Skin of body (tissue), 2 donors: Measurements from ENCODE around the gene SAMD3. TPM values are rescaled to one million over a fixed set of nuclear protein-coding genes. Genes with fewer than 3 reads are reported as not detected.
A peak's percentile ranks its signal among the peaks of the same experiment; 100 is the strongest.
"Not testable (repeated sequence)": the region's sequence is repeated elsewhere in the genome, so short reads cannot be mapped to it uniquely, and the experiment has no call there.

ENCODE experiments used
- DNase-seq: peaks from one replicate; lab custom pipeline; 2025; lab: John Stamatoyannopoulos, UW
- total RNA-seq: library from RNA; depleted of rRNA; stranded (reverse); fragments of >200 nt; gene quantifications from one replicate; pipeline ENCODE4 v1.2.3, GENCODE V29; 2014

Gene SAMD3
- total RNA-seq, 1 donor from 2014 or later: 2.6 TPM

DNA sequence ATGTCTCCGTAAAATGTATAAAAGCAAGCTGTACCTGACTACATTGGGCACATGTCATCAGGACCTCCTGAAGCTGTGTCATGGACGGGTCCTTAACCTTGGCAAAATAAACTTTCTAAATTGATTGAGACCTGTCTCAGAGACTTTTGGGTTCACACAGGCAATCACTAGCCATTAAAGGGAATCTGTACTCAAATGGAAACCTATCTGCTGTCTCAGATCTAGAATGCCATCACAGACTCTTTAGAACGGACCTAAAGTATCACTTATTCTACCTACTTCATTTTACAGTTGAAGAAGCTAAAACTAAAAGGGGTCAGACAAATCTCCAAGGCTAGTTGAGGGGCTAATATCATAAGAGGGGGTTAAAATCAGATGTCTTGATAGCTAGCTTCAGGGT is 11.1 kb downstream of the SAMD3 start:
- no peak for DNase-seq

DNA sequence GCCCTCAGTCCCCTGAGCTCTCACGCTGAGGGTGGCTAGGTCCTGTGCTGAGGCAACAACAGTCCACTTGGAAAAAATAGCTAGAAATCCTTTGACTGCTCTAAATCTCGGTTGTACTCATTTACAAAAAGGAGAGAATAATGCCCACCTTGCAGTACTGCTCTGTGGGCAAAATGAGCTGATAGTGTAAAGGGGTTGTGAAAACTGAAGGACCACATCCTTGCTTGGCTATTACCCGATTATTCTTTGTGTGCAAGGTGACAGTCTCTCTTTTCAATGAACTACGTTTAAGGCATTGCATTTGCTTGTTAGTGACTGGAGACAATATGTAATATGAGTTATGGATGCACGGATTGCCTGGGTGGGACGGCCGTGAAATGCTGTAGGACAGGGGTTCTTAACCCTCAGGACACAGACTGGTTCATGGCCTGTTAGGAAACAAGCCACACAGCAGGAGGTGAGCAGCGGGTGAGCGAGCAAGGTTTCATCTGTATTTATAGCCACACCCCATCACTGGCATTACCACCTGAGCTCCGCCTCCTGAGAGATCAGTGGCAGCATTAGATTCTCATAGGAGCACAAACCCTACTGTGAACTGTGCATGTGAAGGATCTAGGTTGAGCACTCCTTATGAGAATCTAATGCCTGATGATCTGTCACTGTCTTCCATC is 14.6 kb downstream of the SAMD3 start:
- DNase-seq: no peak

GRCh38 chr6:130206479-130206878 is 16.3 kb downstream of the SAMD3 start:
- DNase-seq: no peak

DNA sequence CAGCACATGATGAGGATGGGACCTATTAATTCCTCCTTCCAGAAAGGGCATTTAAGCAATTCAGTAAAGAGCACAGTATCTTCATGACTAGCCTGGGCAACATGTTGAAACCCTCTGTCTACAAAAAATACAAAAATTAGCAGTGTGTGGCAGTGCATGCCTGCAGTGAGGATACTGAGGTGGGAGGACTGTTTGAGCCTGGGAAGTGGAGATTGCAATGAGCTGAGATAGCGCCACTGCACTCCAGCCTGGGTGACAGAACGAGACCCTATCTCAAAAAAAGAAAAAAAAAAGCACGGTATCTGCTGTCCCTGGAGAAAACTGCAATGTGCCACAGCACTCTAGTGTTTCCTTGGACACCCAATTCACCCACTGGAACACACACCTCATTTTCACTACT is 18.4 kb downstream of the SAMD3 start:
- DNase-seq: no peak

GRCh38 chr6:130203370-130203769 is 19.4 kb downstream of the SAMD3 start:
- no peak for DNase-seq

GRCh38 chr6:130202782-130203181 is 20.0 kb downstream of the SAMD3 start:
- DNase-seq: no peak

GRCh38 chr6:130200020-130200419 is 22.7 kb downstream of the SAMD3 start:
- no peak for DNase-seq

GRCh38 chr6:130198483-130199035 is 24.2 kb downstream of the SAMD3 start:
- DNase-seq: no peak

DNA sequence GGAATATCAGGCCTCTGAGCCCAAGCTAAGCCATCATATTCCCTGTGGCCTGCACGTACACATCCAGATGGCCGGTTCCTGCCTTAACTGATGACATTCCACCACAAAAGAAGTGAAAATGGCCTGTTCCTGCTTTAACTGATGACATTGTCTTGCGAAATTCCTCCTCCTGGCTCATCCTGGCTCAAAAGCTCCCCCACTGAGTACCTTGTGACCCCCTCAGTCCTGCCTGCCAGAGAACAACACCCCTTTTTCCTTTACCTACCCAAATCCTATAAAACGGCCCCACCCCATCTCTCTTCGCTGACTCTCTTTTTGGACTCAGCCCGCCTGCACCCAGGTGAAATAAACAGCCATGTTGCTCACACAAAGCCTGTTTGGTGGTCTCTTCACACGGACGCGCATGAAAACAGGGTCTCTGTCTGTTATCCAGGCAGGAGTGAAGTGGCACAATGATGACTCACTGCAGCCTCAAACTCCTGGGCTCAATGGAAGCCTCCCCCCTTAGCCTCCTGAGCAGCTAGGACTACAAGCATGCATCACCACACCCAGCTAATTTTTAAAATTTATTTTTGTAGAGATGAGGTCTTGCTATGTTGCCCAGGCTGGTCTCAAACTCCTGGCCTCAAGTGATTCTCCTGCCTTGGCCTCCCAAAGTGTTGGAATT is 24.8 kb downstream of the SAMD3 start:
- DNase-seq: not testable (repeated sequence)

DNA sequence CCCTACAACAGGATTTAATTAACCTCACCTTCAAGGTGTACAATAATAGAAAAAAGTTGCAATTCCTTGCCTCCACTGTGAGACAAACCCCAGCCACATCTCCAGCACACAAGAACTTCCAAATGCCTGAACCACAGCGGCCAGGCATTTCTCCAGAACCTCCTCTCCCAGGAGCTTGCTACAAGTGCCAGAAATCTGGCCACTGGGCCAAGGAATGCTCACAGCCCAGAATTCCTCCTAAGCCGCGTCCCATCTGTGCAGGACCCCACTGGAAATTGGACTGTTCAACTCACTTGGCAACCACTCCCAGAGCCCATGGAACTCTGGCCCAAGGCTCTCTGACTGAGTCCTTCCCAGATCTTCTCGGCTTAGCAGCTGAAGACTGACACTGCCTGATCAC is 28.3 kb downstream of the SAMD3 start:
- DNase-seq: not testable (repeated sequence)

- no peak for DNase-seq
Measured at GRCh38 chr6:130190701-130191690, 31.8 kb downstream of the SAMD3 start.

DNA sequence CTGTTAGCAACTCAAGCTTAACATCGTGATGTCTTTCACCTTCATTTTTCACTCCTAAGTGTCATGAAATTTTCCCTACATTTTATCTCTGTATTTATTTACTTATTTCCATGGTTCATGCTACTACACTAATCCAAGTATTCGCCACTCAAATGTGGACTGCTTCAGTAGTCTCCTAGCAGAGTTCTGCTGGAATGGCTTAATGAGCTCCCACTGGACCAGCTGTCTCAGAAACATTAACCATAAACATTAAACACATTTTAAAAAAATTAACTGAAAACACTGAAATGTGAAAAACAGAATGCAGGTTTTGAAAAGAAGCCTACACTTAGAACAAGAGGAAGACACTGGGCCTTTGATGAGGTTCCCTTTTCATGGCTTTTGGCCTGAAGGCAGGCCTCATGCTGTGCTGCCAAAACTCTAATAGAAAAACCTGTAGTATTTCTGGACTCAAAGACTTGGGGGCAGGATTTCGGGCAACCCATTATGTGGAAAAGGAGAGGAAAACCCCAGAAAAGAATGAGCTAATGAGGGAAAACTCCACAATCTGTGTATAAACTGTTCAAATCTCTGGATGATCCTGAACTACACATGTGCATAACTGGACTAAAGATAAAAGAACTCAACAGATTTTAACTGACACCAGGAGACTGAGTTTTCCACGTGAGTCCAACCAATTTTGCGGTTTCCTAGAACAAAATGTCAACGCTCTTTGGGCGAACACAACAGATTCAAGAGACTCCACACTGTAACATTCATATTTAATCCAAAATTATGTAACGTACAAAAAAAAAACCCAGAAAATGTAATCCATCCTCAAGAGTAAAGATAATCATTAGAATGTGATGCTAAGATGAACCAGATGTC is 33.0 kb downstream of the SAMD3 start:
- DNase-seq: peak; percentile 89

DNA sequence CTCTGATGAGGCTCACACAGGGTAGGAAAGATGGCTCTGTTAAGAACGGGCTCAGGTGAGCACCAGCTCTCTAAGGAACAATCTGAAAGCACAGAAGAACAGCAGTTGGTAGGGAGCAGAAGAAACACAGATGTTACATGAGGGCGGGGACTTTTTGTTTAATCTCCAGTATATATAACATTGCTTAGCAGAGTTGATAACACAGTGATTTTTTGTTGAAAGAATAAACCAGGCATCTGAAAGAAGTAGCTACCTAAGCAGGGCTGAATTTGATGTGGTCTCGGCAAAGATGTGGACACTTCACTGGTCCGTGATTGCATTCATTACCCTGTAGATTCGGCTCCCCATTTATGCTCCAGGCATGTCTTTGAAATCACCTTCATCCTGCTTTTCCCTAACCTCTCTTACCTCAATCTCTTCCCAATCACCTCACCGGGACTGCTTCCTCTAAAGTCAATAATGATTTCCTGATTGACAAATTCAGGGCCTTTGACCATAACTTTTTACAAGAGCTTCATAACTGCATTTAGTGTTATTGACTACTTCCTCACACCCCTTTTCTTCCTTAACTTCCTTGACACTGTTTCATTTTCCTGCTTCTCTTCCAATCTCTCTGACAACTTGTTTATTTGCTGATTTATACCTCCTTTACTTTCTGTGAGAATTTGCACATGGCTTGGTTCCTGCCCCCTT is 34.4 kb downstream of the SAMD3 start:
- no peak for DNase-seq

DNA sequence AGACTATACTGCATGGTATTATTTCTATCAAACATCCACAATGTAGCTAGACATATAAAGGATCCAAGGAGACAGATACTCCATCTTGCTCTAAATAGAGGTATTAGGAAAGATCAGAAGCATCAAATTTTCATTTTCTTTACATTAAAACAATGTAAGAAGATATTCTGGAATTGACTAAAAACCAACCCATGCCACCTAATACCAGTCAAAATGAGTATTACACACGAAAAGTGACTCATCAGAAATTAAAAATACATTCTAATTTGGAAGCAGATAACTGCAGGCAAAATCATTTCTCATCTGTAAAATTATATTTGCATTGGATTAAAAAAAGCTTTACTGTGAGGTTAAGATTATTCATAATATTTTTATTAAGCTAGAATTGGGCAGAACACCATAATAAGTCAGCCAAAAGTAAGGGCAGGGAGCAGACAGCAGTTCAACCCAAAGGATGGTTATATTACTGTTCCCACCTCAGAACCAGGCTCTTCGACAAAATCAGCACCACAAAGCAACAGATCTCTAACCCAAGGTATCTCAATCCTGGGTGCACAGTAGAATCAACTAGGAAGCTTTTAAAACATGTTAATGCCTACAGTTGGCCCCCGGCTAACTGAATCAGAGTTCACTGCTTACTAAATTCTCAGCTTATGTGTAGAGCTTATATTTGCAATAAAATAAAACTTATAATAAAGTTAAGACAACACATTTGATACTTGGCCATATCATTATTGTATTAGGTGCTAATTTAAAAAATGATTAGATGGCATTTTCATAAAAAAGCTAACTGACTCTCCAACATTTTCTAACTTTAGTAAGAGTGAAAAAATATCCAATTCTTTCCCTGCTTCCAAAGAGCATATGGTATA is 35.2 kb downstream of the SAMD3 start:
- no peak for DNase-seq

DNA sequence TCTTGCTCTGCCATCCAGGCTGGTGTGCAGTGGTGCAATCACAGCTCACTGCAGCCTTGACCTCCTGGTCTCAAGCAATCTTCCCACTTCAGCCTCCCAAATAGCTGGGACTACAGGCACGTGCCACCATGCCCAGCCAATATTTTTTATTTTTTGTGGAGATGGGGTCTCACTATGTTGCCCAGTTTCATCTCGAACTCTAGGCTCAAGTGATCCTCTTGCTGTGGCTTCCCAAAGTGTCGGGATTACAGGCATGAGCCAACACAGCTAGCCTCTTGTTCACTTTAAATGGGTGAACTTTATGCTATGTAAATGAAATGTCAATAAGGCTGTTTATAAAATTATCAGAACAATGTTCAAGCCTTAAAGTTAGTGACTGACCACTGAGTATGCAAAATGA is 37.1 kb downstream of the SAMD3 start:
- no peak for DNase-seq

DNA sequence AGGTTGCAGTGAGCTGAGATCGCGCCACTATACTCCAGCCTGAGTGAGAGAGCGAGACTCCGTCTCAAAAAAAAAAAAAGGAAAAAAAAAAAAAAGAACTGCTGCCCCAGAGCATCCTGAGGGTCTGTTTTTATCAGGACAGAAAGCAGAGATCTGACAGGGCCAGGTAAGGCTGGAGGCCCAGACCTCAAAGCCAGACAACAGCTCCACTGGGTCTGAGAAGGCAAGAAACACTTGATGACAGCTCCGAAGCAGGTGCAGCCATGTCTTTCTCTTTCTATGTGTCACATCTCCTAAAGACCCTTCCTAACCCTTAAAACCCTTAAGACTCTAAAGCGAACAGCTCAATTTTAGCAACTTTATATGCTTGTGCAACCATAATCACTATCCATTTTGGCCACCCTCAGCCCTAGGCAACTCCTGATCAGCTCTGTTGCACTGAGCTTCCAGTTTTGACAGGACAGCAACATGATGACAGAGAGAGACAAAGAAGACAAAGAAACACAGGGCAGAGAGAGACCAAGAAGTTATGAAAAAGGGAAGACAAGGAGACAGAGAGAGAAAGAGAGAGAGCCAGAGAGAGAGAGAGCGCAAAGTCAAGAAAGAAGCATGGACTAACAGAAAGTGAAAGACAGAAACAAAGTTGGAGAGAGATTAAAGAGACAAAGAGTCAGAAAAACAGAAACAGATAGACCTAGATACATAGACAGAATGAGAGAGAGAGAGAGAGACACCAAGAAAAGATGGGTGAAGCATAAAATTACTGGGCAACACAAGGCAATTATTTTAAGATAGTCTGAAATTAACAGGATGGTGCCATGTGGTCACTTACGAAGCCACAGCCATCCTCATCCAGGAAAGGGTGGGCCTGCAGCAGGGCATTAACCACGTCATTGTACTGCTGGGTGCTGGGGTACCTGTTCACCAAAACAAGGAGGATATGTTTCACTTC is 39.2 kb downstream of the SAMD3 start:
- no peak for DNase-seq

- DNase-seq: no peak
Measured at GRCh38 chr6:130182466-130182865, 40.3 kb downstream of the SAMD3 start.

DNA sequence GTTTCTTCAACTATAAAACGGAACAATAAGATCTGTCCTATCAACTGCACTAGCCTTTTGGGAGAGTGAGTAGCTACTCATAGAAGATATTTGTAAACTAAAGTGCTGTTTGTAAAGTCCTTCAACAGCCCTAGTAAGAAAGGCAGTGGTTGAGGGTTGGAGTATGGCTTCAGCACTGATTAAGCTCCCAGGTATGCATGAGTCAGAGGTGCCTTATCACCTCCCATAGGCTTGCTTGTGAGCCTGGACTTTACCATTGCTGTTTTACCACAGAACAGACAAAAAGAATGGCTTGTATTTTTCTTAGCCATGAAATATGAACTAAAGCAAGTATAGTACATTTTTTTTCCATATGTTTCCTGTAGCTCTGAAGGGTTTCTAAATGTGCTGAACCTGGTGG is 44.1 kb downstream of the SAMD3 start:
- no peak for DNase-seq
